Adipocyte (in vitro differentiated cells): ENCODE data around the gene RBMS1.

Experiments
- DNase-seq: peaks from one replicate; pipeline ENCODE4 v3.0.0-alpha.2; 2015; ENCODE audit warnings: low read depth
- H3K27me3 ChIP-seq: replicated peaks from 2 replicates; pipeline ENCODE4 v1.7.0; 2013; ENCODE audit warnings: mild to moderate bottlenecking, low read length, moderate library complexity; ENCODE audit not compliant: control insufficient read depth, insufficient read depth
- H3K36me3 ChIP-seq: 2 replicates; pipeline ENCODE4 v1.7.0; 2013; ENCODE audit warnings: low read length, mild to moderate bottlenecking, moderate library complexity; ENCODE audit not compliant: control insufficient read depth, insufficient read depth, severe bottlenecking
- H3K4me1 ChIP-seq: 2 replicates; pipeline ENCODE4 v1.7.0; 2013; ENCODE audit warnings: mild to moderate bottlenecking, low read length, moderate library complexity; ENCODE audit not compliant: control insufficient read depth, insufficient read depth
- H3K4me3 ChIP-seq: 2 replicates; pipeline ENCODE4 v1.7.0; 2013; ENCODE audit warnings: mild to moderate bottlenecking, low read length, moderate library complexity
- H3K9ac ChIP-seq: 2 replicates; pipeline ENCODE4 v1.7.0; 2013; ENCODE audit warnings: mild to moderate bottlenecking, low read length, moderate library complexity
- H3K9me3 ChIP-seq: 2 replicates; pipeline ENCODE4 v1.7.0; 2013; ENCODE audit warnings: mild to moderate bottlenecking, low read length, moderate library complexity; ENCODE audit not compliant: control insufficient read depth

Gene RBMS1

GRCh38 chr2:160467086-160467485, 26.5 kb downstream of the RBMS1 start:
- no peaks in the 10 kb centered on the region for H3K36me3 ChIP-seq
- H3K4me1 ChIP-seq: peaks cover 56% of the 10 kb centered on the region
- no peak overlapping the region for H3K9ac ChIP-seq
- no peak for DNase-seq
- no peak overlapping the region for H3K4me3 ChIP-seq
- H3K9me3 ChIP-seq: no peaks in the 10 kb centered on the region
- no peaks in the 10 kb centered on the region for H3K27me3 ChIP-seq

- no peak for DNase-seq
- Histone ChIP-seq H3K9me3 (no peaks in the 10 kb centered on the region), H3K36me3 (no peaks in the 10 kb centered on the region), H3K9ac (no peak overlapping the region), H3K27me3 (no peaks in the 10 kb centered on the region), H3K4me1 (peaks cover 42% of the 10 kb centered on the region), H3K4me3 (no peak overlapping the region)
These were observed 28.2 kb downstream of the RBMS1 start for GRCh38 chr2:160465406-160465805.

- DNase-seq: no peak
- Histone ChIP-seq H3K27me3 (no peaks in the 10 kb centered on the region), H3K36me3 (no peaks in the 10 kb centered on the region), H3K9me3 (no peaks in the 10 kb centered on the region), H3K9ac (no peak overlapping the region), H3K4me3 (no peak overlapping the region), H3K4me1 (peaks cover 39% of the 10 kb centered on the region)
These were observed 28.6 kb downstream of the RBMS1 start for GRCh38 chr2:160465002-160465401.

GRCh38 chr2:160464017-160464416, 29.6 kb downstream of the RBMS1 start:
- no peak overlapping the region for H3K4me3 ChIP-seq
- no peaks in the 10 kb centered on the region for H3K9me3 ChIP-seq
- H3K4me1 ChIP-seq: peaks cover 29% of the 10 kb centered on the region
- H3K36me3 ChIP-seq: no peaks in the 10 kb centered on the region
- H3K27me3 ChIP-seq: no peaks in the 10 kb centered on the region
- H3K9ac ChIP-seq: no peak overlapping the region
- no peak for DNase-seq

- no peak for DNase-seq
- H3K9me3 ChIP-seq: no peaks in the 10 kb centered on the region
- peaks cover 21% of the 10 kb centered on the region for H3K4me1 ChIP-seq
- H3K36me3 ChIP-seq: no peaks in the 10 kb centered on the region
- no peaks in the 10 kb centered on the region for H3K27me3 ChIP-seq
- no peak overlapping the region for H3K4me3 ChIP-seq
- H3K9ac ChIP-seq: no peak overlapping the region
These were observed 30.4 kb downstream of the RBMS1 start for GRCh38 chr2:160463245-160463644.

- H3K4me1 ChIP-seq: peaks cover 27% of the 10 kb centered on the region
- H3K9ac ChIP-seq: no peak overlapping the region
- H3K9me3 ChIP-seq: no peaks in the 10 kb centered on the region
- no peak overlapping the region for H3K4me3 ChIP-seq
- no peak for DNase-seq
- H3K36me3 ChIP-seq: no peaks in the 10 kb centered on the region
- H3K27me3 ChIP-seq: no peaks in the 10 kb centered on the region
These were observed 33.3 kb downstream of the RBMS1 start for GRCh38 chr2:160460333-160460731.

- Histone ChIP-seq H3K36me3 (no peaks in the 10 kb centered on the region), H3K9me3 (no peaks in the 10 kb centered on the region), H3K9ac (no peak overlapping the region), H3K4me3 (no peak overlapping the region), H3K27me3 (no peaks in the 10 kb centered on the region), H3K4me1 (peaks cover 24% of the 10 kb centered on the region)
- no peak for DNase-seq
These were observed 33.9 kb downstream of the RBMS1 start for GRCh38 chr2:160459538-160460332.

- Histone ChIP-seq H3K9me3 (no peaks in the 10 kb centered on the region), H3K9ac (no peak overlapping the region), H3K4me1 (peaks cover 20% of the 10 kb centered on the region), H3K27me3 (no peaks in the 10 kb centered on the region), H3K36me3 (no peaks in the 10 kb centered on the region), H3K4me3 (no peak overlapping the region)
- no peak for DNase-seq
These were observed 34.7 kb downstream of the RBMS1 start for GRCh38 chr2:160458718-160459453.

- no peak overlapping the region for H3K9ac ChIP-seq
- peaks cover 31% of the 10 kb centered on the region for H3K4me1 ChIP-seq
- no peak overlapping the region for H3K4me3 ChIP-seq
- no peak for DNase-seq
- H3K36me3 ChIP-seq: no peaks in the 10 kb centered on the region
- H3K9me3 ChIP-seq: no peaks in the 10 kb centered on the region
- no peaks in the 10 kb centered on the region for H3K27me3 ChIP-seq
These were observed 36.0 kb downstream of the RBMS1 start for GRCh38 chr2:160457588-160457987.

GRCh38 chr2:160454070-160454797, 39.4 kb downstream of the RBMS1 start:
- Histone ChIP-seq H3K27me3 (no peaks in the 10 kb centered on the region), H3K4me1 (peaks cover 36% of the 10 kb centered on the region), H3K9ac (no peak overlapping the region), H3K4me3 (no peak overlapping the region), H3K36me3 (no peaks in the 10 kb centered on the region), H3K9me3 (no peaks in the 10 kb centered on the region)
- no peak for DNase-seq

- H3K4me3 ChIP-seq: no peak overlapping the region
- no peak for DNase-seq
- no peaks in the 10 kb centered on the region for H3K9me3 ChIP-seq
These were observed 40.3 kb downstream of the RBMS1 start for GRCh38 chr2:160453111-160453820.

More at GRCh38 chr2:160453111-160453820, 40.3 kb downstream of the RBMS1 start:
- no peaks in the 10 kb centered on the region for H3K36me3 ChIP-seq
- H3K27me3 ChIP-seq: no peaks in the 10 kb centered on the region
- H3K4me1 ChIP-seq: peaks cover 36% of the 10 kb centered on the region
- no peak overlapping the region for H3K9ac ChIP-seq
